ENCODE results near the gene CRKL. TPM values are rescaled to one million over a fixed set of nuclear protein-coding genes. Genes with fewer than 3 reads are reported as not detected.

CRKL gene
- total RNA-seq, 1 donor from 2014 or later: 91.0 TPM

DNA sequence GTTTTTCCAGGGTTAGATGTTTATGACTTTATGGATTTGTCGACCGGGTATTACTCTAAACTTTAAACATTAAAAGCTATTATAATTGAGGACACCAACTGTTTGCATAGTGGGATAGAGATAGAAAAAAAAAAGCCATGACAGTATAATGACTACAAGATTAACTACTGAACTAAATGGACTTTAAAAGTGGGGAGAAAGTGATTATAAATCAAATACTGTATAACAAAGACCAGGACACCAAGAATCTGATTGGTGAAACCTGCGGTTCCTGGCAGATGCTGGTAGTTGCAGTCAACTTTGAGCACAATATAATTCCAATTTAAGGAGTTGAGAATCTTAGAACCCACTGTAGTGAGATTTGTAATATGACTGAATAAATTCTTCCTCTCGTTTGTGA, 2.5 kb downstream of the CRKL start:
- Histone ChIP-seq H3K27me3 (no peaks in the 10 kb centered on the region), H3K36me3 (no peaks in the 10 kb centered on the region), H3K9me3 (ENCODE audit: low read depth) (no peaks in the 10 kb centered on the region), H4K20me1 (ENCODE audit: low read depth) (peaks cover 71% of the 10 kb centered on the region), H3K4me1 (peaks cover 14% of the 10 kb centered on the region), H3K4me2 (peak overlapping the region; percentile 88), H3K27ac (no peak overlapping the region), H3F3A (ENCODE audit: low read depth) (peaks cover 33% of the 10 kb centered on the region), H2AFZ (replicated peaks) (no peak overlapping the region), H3K4me3 (peak overlapping the region; percentile 98), H3K79me2 (ENCODE audit: low read depth) (peaks cover 75% of the 10 kb centered on the region), H3K9ac (peak overlapping the region; percentile 94)
- no peak for DNase-seq (ENCODE audit: low spot score)
- peak overlapping the region; percentile 9 for H3K27ac Mint-ChIP-seq
- H3K4me3 Mint-ChIP-seq: peak overlapping the region; percentile 99
- TF ChIP-seq, protein P1, sequence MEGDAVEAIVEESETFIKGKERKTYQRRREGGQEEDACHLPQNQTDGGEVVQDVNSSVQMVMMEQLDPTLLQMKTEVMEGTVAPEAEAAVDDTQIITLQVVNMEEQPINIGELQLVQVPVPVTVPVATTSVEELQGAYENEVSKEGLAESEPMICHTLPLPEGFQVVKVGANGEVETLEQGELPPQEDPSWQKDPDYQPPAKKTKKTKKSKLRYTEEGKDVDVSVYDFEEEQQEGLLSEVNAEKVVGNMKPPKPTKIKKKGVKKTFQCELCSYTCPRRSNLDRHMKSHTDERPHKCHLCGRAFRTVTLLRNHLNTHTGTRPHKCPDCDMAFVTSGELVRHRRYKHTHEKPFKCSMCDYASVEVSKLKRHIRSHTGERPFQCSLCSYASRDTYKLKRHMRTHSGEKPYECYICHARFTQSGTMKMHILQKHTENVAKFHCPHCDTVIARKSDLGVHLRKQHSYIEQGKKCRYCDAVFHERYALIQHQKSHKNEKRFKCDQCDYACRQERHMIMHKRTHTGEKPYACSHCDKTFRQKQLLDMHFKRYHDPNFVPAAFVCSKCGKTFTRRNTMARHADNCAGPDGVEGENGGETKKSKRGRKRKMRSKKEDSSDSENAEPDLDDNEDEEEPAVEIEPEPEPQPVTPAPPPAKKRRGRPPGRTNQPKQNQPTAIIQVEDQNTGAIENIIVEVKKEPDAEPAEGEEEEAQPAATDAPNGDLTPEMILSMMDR (IDR thresholded peaks at IDR 0.05): no peak
- TF ChIP-seq EZH2 (IDR thresholded peaks at IDR 0.05) (no peak), EZH2phosphoT487 (IDR thresholded peaks at IDR 0.05) (no peak)
- peaks cover 20% of the 10 kb centered on the region for H3K36me3 Mint-ChIP-seq
- H3K9me3 Mint-ChIP-seq: peaks cover 4% of the 10 kb centered on the region
- H3K27me3 Mint-ChIP-seq (ENCODE audit: insufficient read depth, low read depth): peaks cover 7% of the 10 kb centered on the region
- peaks cover 32% of the 10 kb centered on the region for H3K4me1 Mint-ChIP-seq

DNA sequence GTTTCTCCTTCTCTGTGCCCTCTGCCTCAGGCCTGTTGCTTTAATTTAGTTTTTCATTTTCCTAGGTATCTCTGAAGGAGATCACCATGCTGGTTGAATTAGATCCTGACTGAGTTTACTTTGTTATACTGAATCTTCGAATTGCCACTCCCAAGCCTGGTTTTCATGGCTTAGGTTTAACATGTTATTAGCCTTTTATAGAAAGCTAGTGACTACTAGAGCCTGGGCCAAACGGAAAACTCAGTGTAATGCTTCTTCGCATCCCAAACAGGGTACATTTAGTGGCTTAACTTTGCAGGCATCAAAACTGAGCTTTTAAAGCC, 3.6 kb downstream of the CRKL start:
- Mint-ChIP-seq H3K27me3 (ENCODE audit: insufficient read depth, low read depth) (peaks cover 7% of the 10 kb centered on the region), H3K4me1 (peaks cover 33% of the 10 kb centered on the region), H3K4me3 (peak overlapping the region; percentile 99), H3K9me3 (peaks cover 5% of the 10 kb centered on the region), H3K36me3 (peaks cover 22% of the 10 kb centered on the region), H3K27ac (no peak overlapping the region)
- Histone ChIP-seq H3K4me3 (peak overlapping the region; percentile 98), H3K4me1 (peaks cover 23% of the 10 kb centered on the region), H4K20me1 (ENCODE audit: low read depth) (peaks cover 82% of the 10 kb centered on the region), H3K9me3 (ENCODE audit: low read depth) (no peaks in the 10 kb centered on the region), H3K79me2 (ENCODE audit: low read depth) (peaks cover 86% of the 10 kb centered on the region), H3K36me3 (no peaks in the 10 kb centered on the region), H3K27me3 (no peaks in the 10 kb centered on the region), H3K9ac (no peak overlapping the region), H3K4me2 (peak overlapping the region; percentile 88), H3F3A (ENCODE audit: low read depth) (peaks cover 44% of the 10 kb centered on the region), H2AFZ (replicated peaks) (no peak overlapping the region), H3K27ac (no peak overlapping the region)
- DNase-seq (ENCODE audit: low spot score): no peak
- TF ChIP-seq, protein P1 (IDR thresholded peaks at IDR 0.05): no peak
- TF ChIP-seq EZH2 (IDR thresholded peaks at IDR 0.05) (no peak), EZH2phosphoT487 (IDR thresholded peaks at IDR 0.05) (no peak)

DNA sequence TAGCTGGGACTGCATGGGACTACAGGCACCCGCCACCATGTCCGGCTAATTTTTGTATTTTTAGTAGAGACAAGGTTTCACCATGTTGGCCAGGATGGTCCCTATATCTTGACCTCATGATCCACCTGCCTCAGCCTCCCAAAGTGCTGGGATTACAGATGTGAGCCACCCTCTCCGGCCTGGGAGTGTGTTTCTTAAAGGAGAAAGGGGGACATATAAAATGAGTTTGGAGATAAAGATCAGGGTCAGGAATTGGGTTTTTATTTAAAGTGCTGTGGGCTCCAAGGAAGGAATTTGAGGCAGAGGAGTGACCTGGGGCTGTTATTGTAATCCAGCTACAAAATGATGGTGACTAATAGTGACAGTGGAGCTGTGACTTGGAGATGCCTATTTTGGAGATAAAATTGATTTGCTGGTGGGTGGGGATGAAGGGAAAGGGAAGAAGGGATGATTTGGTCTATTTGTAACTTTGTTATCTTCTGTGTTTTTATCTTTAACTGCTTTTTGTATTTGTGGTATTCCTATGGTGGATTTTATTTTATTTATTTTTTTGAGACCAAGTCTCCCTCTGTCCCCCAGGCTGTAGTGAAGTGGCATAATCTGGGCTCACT, 5.0 kb downstream of the CRKL start:
- Mint-ChIP-seq H3K9me3 (peaks cover 9% of the 10 kb centered on the region), H3K36me3 (peaks cover 30% of the 10 kb centered on the region), H3K4me3 (peak overlapping the region; percentile 10), H3K4me1 (peaks cover 35% of the 10 kb centered on the region), H3K27ac (no peak overlapping the region), H3K27me3 (ENCODE audit: insufficient read depth, low read depth) (peaks cover 7% of the 10 kb centered on the region)
- TF ChIP-seq EZH2phosphoT487 (IDR thresholded peaks at IDR 0.05) (no peak), EZH2 (IDR thresholded peaks at IDR 0.05) (no peak)
- TF ChIP-seq, protein P1 (IDR thresholded peaks at IDR 0.05): no peak
- no peak overlapping the region for H2AFZ ChIP-seq (replicated peaks)
- peaks cover 42% of the 10 kb centered on the region for H3F3A ChIP-seq (ENCODE audit: low read depth)
- no peaks in the 10 kb centered on the region for H3K9me3 ChIP-seq (ENCODE audit: low read depth)
- no peak overlapping the region for H3K4me2 ChIP-seq
- H3K27me3 ChIP-seq: no peaks in the 10 kb centered on the region
- no peak for DNase-seq (ENCODE audit: low spot score)
- H3K4me3 ChIP-seq: no peak overlapping the region
- peaks cover 95% of the 10 kb centered on the region for H4K20me1 ChIP-seq (ENCODE audit: low read depth)
- peaks cover 32% of the 10 kb centered on the region for H3K4me1 ChIP-seq
- H3K9ac ChIP-seq: no peak overlapping the region
- no peak overlapping the region for H3K27ac ChIP-seq
- H3K79me2 ChIP-seq (ENCODE audit: low read depth): peaks cover 100% of the 10 kb centered on the region
- no peaks in the 10 kb centered on the region for H3K36me3 ChIP-seq

Data from neural progenitor cell (in vitro differentiated cells).